Fibroblast of skin of left biceps (primary cell): ENCODE results near the gene POP4.

Experiments
- DNase-seq, 2 experiments: peaks; one replicate each; pipeline ENCODE4 v3.0.0-alpha.2; 2013; ENCODE audit warnings: low read depth in 2 of 2

The POP4 gene

GRCh38 chr19:29629836-29630534 is 23.9 kb downstream of the POP4 start:
- no peak for DNase-seq

DNA sequence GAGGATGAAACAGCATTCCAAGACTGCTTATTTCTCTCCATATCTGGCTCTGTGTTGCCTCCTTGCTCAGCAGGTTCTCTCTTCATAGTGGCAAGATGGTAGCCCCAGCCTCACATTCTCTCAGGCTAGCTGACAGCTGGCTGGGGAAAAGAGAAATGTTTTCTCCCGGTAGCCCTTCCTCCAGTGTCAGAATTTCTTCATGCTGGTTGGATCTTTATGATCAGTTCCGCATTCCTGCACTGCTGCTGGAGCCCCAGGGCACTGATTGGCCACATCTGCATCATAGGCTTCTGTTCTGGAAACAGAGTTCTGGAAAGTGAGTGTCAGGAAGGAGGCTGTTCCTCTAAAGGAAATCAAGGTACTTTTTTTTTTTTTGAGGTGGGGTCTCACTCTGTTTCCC is 24.6 kb downstream of the POP4 start:
- DNase-seq = no peak

- DNase-seq = no peak
Measured at GRCh38 chr19:29631450-29631849, 25.4 kb downstream of the POP4 start.

- DNase-seq = no peak
Measured at GRCh38 chr19:29634002-29634401, 27.9 kb downstream of the POP4 start.

DNA sequence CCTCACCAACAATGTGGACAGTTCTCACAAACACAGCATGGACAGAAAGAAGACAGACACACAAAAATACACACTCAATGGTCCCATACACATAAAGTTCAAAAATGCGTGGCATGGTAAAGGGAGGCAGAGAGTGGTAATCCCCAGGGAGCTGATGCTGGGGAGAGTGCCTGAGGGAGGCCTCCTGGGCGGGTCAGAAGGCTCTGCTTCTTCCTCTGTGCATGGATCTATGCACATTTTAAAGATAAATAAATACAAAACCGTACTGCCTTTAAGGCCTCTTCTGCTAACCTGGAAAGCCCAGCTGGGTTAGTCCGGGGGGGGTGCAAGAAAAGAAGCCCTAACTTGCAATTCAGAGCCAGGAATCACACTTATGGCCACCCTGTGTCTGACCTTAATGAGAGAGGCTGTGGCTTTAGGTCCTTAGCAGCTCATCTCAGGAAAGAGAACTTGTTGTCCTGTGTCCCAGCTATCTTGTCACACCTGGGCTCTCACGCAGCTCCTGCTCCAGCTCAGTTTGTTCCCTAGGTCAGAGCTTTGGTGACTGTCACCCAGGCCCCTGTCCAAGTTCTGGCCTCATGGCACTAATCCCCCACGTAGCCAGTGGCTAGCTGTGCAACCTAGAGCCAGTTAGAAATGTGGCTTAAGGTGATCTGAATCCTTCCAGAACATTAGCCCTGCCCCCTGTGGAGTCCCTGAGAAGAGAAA is 28.5 kb downstream of the POP4 start:
- DNase-seq = no peak

- DNase-seq = no peak
Measured at GRCh38 chr19:29635963-29636362, 29.9 kb downstream of the POP4 start.

DNA sequence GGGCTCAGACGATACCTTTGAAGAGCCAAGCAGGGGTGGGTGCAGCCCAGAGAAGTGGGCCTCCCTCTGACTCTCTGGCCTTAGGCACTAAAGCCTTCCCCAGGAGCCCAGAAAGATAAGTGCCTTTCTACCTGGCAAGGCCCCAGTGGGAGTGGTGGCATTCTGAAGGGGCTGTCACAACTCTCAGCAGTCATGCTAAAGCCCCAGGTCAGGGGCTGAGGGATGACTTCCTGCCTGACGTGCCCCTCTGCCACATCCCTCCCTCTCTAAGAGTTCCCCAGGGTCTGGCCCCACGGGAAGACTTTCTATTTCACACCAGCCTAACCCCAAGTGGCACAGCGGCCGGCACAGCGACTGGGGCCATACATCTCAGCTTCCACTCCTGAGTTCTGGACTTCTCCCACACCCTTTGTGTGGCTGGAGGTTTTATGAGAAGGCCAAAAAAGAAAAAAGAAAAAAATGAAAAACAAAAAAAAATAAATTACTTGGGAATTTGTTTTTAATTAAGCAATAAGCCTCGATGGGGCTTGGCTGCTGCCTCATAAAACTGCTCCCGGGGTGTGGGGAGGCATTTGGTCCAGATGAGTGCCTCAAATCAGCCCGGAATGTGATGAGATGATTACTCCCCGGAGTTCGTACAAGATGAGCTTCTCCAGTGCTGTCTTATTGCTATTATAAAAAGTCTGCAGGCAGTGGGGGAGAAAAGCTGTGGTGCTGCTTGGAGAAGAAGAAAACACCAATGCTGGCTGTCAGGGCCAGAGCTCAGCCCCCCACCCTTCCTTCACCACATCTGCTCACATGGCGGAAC is 30.7 kb downstream of the POP4 start:
- no peak for DNase-seq

- DNase-seq = no peak
Measured at GRCh38 chr19:29639086-29639485, 33.0 kb downstream of the POP4 start.

DNA sequence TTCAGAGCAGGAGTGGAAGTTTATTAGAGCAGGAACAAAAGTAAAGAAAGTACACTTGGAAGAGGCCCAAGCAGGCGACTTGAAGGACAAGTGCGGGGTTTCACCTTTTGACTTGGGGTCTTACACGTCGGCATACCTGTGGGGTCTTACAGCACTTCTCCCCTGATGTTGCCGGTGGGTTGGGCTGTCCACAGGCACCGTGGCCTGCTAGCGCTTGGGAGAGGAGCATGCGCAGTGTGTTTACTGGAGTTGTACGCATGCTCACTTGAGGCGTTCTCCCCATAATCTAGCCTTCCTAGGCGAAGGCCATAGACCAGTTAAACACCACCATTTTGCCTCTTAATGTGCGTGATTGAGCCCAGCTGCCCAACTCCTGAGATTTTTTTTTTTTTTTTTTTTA is 34.1 kb downstream of the POP4 start:
- no peak for DNase-seq

GRCh38 chr19:29641597-29641996 is 35.5 kb downstream of the POP4 start:
- no peak for DNase-seq

GRCh38 chr19:29643361-29643935 is 37.4 kb downstream of the POP4 start:
- no peak for DNase-seq

- DNase-seq = no peak
Measured at GRCh38 chr19:29644210-29644609, 38.1 kb downstream of the POP4 start.

GRCh38 chr19:29645491-29645867 is 39.4 kb downstream of the POP4 start:
- DNase-seq = no peak

GRCh38 chr19:29645911-29646310 is 39.8 kb downstream of the POP4 start:
- DNase-seq = no peak

- DNase-seq = no peak
Measured at GRCh38 chr19:29650772-29651387, 44.8 kb downstream of the POP4 start.

- DNase-seq = no peak
Measured at GRCh38 chr19:29651622-29652394, 45.7 kb downstream of the POP4 start.

DNA sequence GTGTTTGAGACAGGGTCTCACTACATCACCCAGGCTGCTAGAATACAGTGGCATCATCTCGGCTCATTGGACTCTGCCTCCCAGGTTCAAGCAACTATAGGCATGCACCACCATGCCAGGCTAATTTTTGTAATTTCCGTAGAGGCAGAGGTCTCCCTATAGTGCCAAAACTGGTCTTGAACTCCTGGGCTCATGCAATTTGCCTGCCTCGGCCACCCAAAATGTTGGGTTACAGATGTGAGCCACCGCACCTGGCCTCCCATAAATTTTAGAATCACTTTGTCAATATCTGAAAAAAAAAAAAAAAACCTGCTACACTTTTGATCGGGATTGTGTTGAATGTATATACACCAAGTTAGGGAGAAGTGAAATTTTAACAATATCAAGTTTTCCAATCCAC is 47.3 kb downstream of the POP4 start:
- DNase-seq = no peak

DNA sequence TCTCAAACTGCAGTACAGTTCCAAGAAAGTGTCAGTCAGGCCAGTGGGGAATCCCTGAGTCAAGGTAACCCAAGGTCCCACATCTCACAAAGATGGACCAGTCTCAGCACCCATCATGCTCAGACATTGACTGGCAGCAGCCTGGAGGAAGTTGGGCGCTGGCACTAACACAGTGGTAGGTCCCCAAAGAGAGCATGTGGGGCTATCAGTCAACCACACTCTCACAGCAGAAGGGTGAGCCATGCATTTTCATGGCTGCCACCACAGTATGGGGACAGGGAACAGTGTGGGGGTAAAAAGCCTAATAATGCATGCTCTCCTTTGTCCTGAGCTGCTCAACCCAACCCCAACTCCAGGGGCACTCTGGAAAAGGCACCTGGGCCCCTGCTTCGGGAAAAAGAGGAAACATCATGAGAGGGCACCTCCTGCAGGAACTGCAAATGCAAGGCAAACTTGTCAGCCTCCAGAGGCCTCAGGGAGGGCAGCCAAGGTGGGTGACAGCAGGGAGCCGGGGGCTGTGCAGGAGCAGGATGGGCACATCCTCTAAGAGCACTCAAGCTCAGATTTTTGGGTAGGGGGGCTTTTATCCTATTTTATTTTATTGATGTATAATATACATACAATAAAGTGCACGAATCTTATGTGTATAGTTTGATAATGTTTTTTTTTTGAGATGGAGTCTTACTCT is 49.7 kb downstream of the POP4 start:
- DNase-seq = no peak

- DNase-seq = no peak
Measured at GRCh38 chr19:29658221-29658991, 52.3 kb downstream of the POP4 start.

GRCh38 chr19:29660835-29661234 is 54.8 kb downstream of the POP4 start:
- DNase-seq = no peak
